Psoas muscle (tissue), 8 donors: ENCODE data around the gene OSBPL3. TPM values are rescaled to one million over a fixed set of nuclear protein-coding genes. Genes with fewer than 3 reads are reported as not detected.

ENCODE experiments used
- ATAC-seq, 4 donors: fragments of 200-7000 bp; cut with Tn5 transposase; one replicate each; pipeline ENCODE4 v1.9.1; 2020; ENCODE audit warnings: moderate library complexity in 3 of 4, mild to moderate bottlenecking in 2 of 4
- DNase-seq, 2 donors: peaks; one replicate each; pipeline ENCODE4 v3.0.0-alpha.2; 2020
- H3K27ac ChIP-seq: fragments of 200-600 bp; one replicate; pipeline ENCODE4 v1.8.0; 2022
- H3K27me3 ChIP-seq, 3 donors: fragments of 200-600 bp in 1 of 3; one replicate each; pipeline versions ENCODE4 v1.6.1 to v1.8.0; 2013 to 2022; ENCODE audit warnings: low read length in 2 of 3, mild to moderate bottlenecking in 2 of 3, moderate library complexity in 1 of 3; ENCODE audit not compliant: insufficient read depth in 3 of 3
- H3K36me3 ChIP-seq, 2 donors: fragments of 200-600 bp in 1 of 2; one replicate each; pipeline versions ENCODE4 v1.6.1 to v1.8.0; 2013 to 2022; ENCODE audit warnings: low read depth in 1 of 2, mild to moderate bottlenecking in 1 of 2, moderate library complexity in 1 of 2; ENCODE audit not compliant: insufficient read depth in 1 of 2
- H3K4me1 ChIP-seq: fragments of 200-600 bp; one replicate; pipeline ENCODE4 v1.8.0; 2022
- H3K4me3 ChIP-seq: fragments of 200-600 bp; one replicate; pipeline ENCODE4 v1.8.0; 2022; ENCODE audit warnings: mild to moderate bottlenecking
- H3K9me3 ChIP-seq: fragments of 200-600 bp; one replicate; pipeline ENCODE4 v1.8.0; 2022
- CTCF ChIP-seq: fragments of 200-600 bp; IDR thresholded peaks from one replicate; pipeline ENCODE4 v1.8.0; 2022; ENCODE audit warnings: antibody characterized with exemption
- WGBS, 3 donors: extraction: QIAGEN DNeasy Blood & Tissue Kit; methylation state at CpG; one replicate each; pipeline versions ENCODE4 v1.1.6 to v1.1.7; 2013; 5-methylcytosine and 5-hydroxymethylcytosine counted together
- intact Hi-C, 2 donors: fragments of 100-400 bp; cut with DNase I; formaldehyde crosslinking; loops; one replicate each; pipeline versions ENCODE4 v1.11.0 to v1.14.2; 2022
- polyA plus RNA-seq, 3 donors: library from polyadenylated mRNA; stranded (reverse); fragments of 200-250 nt; gene quantifications; one replicate each; pipeline ENCODE4 v1.2.3, GENCODE V29; 2013
- total RNA-seq, 4 donors: library from RNA; stranded (reverse); fragmentation: NEBNext Ultra II Directional in 2 of 4; extraction: Animal tissue kit (Norgen Biotek cat#: 25700) in 2 of 4; gene quantifications; one replicate each; pipeline versions ENCODE4 v1.2.1 to v1.2.4, GENCODE V29; 2021 to 2023
- donor health status: healthy with polysubstance abuse.
- donor health status: DM: no; HTN: no; CAD: no; lungs with moderate emphysema.
- donor health status: Bipolar disorder and iron deficiency.
- donor health status: healthy.
- donor health status: DM: yes; HTN: yes; CAD: no.
- donor health status: DM: no; HTN: no; CAD: no.
- donor health status: DM: no; HTN: no; CAD: no.
- donor health status: DM: yes; HTN: yes; CAD: no.

The OSBPL3 gene
- total and polyA plus RNA-seq, 7 donors: 1.9 to 8.7 (median 4.2) TPM

- Histone ChIP-seq H3K36me3 (no peaks in the 10 kb centered on the region), H3K9me3 (no peaks in the 10 kb centered on the region), H3K27ac (no peak overlapping the region), H3K4me3 (no peak overlapping the region), H3K4me1 (peaks cover 17% of the 10 kb centered on the region), H3K27me3 (no peaks in the 10 kb centered on the region)
- TF ChIP-seq CTCF: no peak
- DNase-seq (no peak), ATAC-seq (no peak)
- 76 to 81% (median 78%) methylated on average over 4 of the region's 4 CpGs for WGBS, 3 donors
- intact Hi-C loops: no loop called here
Measured at GRCh38 chr7:24831240-24831639, 148.7 kb downstream of the OSBPL3 start.

DNA sequence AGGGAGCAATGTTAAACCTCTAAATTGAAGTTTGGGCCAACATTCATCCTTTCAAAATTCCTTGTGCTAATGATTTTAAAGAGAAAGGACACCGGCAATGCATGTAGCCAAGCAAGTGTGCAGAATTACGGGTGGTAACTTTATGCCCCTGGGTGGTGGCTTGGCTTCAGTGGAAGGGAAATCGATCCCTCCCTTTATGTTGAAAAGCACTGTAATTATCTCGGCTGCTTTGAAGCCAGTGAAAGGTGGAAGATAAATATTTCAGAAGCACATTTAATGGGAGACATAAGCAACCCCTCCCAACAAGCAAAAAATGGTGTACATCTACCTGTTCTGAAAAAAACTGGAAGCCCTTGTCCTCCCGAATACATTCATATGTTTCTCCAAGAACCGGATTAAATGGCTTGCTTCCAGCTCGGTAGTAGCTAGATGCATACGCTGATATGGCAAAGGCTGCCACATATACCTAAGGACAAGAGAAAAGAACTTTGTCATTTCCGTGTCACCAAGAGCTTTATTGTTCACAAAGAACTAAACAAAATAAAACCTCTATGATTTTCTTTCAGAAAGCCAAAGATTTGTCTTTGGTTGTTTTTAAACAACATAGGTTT is 149.4 kb downstream of the OSBPL3 start:
- peaks cover 22% of the 10 kb centered on the region for H3K4me1 ChIP-seq
- H3K27ac ChIP-seq: no peak overlapping the region
- no peaks in the 10 kb centered on the region for H3K9me3 ChIP-seq
- DNase-seq: no peak
- no peak for TF ChIP-seq CTCF
- ATAC-seq: no peak
- H3K4me3 ChIP-seq: no peak overlapping the region
- WGBS, 3 donors: 63 to 77% (median 67%) methylated on average over 9 of the region's 9 CpGs
- intact Hi-C loops: no loop called here
- H3K36me3 ChIP-seq: no peaks in the 10 kb centered on the region
- H3K27me3 ChIP-seq: no peaks in the 10 kb centered on the region

- intact Hi-C loops: no loop called here
- no peak overlapping the region for H3K27ac ChIP-seq
- 84 to 88% (median 85%) methylated on average over 2 of the region's 2 CpGs for WGBS, 3 donors
Measured at GRCh38 chr7:24829787-24830186, 150.2 kb downstream of the OSBPL3 start.

DNA sequence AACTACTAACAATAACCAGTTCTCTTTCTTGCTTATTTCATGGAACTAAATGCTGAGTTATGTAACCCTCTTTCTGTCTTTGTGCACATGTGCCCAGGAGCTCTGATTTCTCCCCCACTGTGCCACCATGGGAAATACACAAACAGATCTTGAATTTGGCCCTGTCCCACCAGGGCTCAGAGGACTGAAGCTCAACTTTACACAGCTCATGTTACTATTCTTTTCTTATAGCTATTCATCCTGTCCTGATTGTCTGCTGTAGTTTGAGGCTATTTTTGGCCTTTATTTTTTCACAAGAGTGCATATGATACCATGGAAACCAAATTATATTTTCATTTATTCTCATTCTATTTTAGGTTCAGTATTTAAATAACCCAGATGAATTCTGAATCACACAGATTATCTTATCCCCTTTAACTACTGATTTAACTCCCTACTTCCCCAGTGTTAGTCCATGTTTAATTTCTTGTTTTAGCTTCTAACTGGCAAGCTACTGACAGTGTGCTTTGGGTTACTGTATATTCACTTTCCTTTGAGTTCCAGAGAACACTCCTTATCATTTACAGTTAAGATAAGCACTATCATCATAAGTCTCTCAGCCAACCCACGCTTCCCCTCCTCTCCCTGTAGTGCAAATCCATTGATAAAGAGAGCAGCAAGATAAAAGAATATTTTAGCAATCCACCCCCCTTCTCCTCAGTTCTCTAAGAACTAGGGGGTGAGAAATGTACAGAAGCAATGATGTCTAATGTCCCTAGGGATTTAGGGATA is 150.9 kb downstream of the OSBPL3 start:
- TF ChIP-seq CTCF: no peak

More at GRCh38 chr7:24829787-24830186, 150.2 kb downstream of the OSBPL3 start:
- Histone ChIP-seq H3K4me1 (peaks cover 22% of the 10 kb centered on the region), H3K9me3 (no peaks in the 10 kb centered on the region), H3K27me3 (no peaks in the 10 kb centered on the region), H3K36me3 (no peaks in the 10 kb centered on the region), H3K4me3 (no peak overlapping the region)
- no peak for DNase-seq
- ATAC-seq: peak in 1 of 4 donors; percentile 39
- no peak for TF ChIP-seq CTCF

More for the DNA sequence above, 150.9 kb downstream of the OSBPL3 start:
- WGBS, 3 donors: 86 to 91% (median 90%) methylated on average over 1 of the region's 1 CpG
- peak overlapping the region; percentile 28 for H3K27ac ChIP-seq
- H3K9me3 ChIP-seq: no peaks in the 10 kb centered on the region
- H3K4me1 ChIP-seq: peaks cover 22% of the 10 kb centered on the region
- DNase-seq: no peak
- H3K4me3 ChIP-seq: no peak overlapping the region
- no peaks in the 10 kb centered on the region for H3K36me3 ChIP-seq
- peak; percentile 14 to 79 (median 53) for ATAC-seq
- intact Hi-C loops: no loop called here
- H3K27me3 ChIP-seq: no peaks in the 10 kb centered on the region
